ENCODE measurements around the gene SSC4D. TPM values are rescaled to one million over a fixed set of nuclear protein-coding genes. Genes with fewer than 3 reads are reported as not detected.

The SSC4D gene
- total and polyA plus RNA-seq, 9 of the 15 experiments (the other 6 are each of a cell fraction or from before 2014, with no cell fraction given): 0.06 to 1.1 (median 0.85) TPM; not detected in 1

- no peak for TF ChIP-seq RBM22 (IDR thresholded peaks at IDR 0.05; ENCODE audit: low read depth, low read length, poor library complexity, severe bottlenecking)
- TF ChIP-seq HOXB6 (CRISPR knock-in tag; IDR thresholded peaks at IDR 0.05; ENCODE audit: borderline replicate concordance): no peak
- TF ChIP-seq DNMT1 (IDR thresholded peaks at IDR 0.05): no peak; the same call in 1 of the 2 replicates
- no peak for TF ChIP-seq PREB (CRISPR knock-in tag; IDR thresholded peaks at IDR 0.05)
- TF ChIP-seq ZNF354B (CRISPR knock-in tag; IDR thresholded peaks at IDR 0.05): no peak
- TF ChIP-seq HEY1 (CRISPR knock-in tag; IDR thresholded peaks at IDR 0.05; ENCODE audit: borderline replicate concordance): no peak
- TF ChIP-seq GTF2E2 (tag; IDR thresholded peaks at IDR 0.05): peak; percentile 32; the same call in 1 of the 2 replicates
- TF ChIP-seq NR2F6 (CRISPR knock-in tag; IDR thresholded peaks at IDR 0.05): no peak
- no peak for TF ChIP-seq ZNF232 (CRISPR knock-in tag; IDR thresholded peaks at IDR 0.05)
- 0 out of 2 replicates have a peak, but pooled peaks have one; percentile 30 for TF ChIP-seq MTA3 (IDR thresholded peaks at IDR 0.05; ENCODE audit: borderline replicate concordance)
- TF ChIP-seq KLF16 (IDR thresholded peaks at IDR 0.05): no peak
- TF ChIP-seq ETV1 (tag; conservative IDR thresholded peaks at IDR 0.05; ENCODE audit: low read depth): 0 out of 2 replicates have a peak, but pooled peaks have one; percentile 28
- TF ChIP-seq POU5F1 (IDR thresholded peaks at IDR 0.05; ENCODE audit: borderline replicate concordance, low read depth, low read length, partially characterized antibody): no peak
- peak in 1 of 3 experiments; percentile 62; a peak in 1 of 6 replicates for TF ChIP-seq ZBTB11 (CRISPR knock-in tag; IDR thresholded peaks at IDR 0.05)
- TF ChIP-seq ZFP30 (CRISPR knock-in tag; IDR thresholded peaks at IDR 0.05; ENCODE audit: borderline replicate concordance): no peak
- TF ChIP-seq, protein P1, sequence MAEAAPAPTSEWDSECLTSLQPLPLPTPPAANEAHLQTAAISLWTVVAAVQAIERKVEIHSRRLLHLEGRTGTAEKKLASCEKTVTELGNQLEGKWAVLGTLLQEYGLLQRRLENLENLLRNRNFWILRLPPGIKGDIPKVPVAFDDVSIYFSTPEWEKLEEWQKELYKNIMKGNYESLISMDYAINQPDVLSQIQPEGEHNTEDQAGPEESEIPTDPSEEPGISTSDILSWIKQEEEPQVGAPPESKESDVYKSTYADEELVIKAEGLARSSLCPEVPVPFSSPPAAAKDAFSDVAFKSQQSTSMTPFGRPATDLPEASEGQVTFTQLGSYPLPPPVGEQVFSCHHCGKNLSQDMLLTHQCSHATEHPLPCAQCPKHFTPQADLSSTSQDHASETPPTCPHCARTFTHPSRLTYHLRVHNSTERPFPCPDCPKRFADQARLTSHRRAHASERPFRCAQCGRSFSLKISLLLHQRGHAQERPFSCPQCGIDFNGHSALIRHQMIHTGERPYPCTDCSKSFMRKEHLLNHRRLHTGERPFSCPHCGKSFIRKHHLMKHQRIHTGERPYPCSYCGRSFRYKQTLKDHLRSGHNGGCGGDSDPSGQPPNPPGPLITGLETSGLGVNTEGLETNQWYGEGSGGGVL (CRISPR knock-in tag; IDR thresholded peaks at IDR 0.05): no peak
- TF ChIP-seq ZKSCAN8 (CRISPR knock-in tag; IDR thresholded peaks at IDR 0.05): no peak
- TF ChIP-seq, protein P2, sequence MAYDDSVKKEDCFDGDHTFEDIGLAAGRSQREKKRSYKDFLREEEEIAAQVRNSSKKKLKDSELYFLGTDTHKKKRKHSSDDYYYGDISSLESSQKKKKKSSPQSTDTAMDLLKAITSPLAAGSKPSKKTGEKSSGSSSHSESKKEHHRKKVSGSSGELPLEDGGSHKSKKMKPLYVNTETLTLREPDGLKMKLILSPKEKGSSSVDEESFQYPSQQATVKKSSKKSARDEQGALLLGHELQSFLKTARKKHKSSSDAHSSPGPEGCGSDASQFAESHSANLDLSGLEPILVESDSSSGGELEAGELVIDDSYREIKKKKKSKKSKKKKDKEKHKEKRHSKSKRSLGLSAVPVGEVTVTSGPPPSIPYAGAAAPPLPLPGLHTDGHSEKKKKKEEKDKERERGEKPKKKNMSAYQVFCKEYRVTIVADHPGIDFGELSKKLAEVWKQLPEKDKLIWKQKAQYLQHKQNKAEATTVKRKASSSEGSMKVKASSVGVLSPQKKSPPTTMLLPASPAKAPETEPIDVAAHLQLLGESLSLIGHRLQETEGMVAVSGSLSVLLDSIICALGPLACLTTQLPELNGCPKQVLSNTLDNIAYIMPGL (CRISPR knock-in tag; IDR thresholded peaks at IDR 0.05): no peak
Measured at GRCh38 chr7:76383089-76383944, 26.2 kb downstream of the SSC4D start (continued).

Data from K562 (cell line).